Measurements from ENCODE around the gene DMXL1.
A peak's percentile ranks its signal among the peaks of the same experiment; 100 is the strongest.

The DMXL1 gene

GRCh38 chr5:119070828-119071560, at the start of gene DMXL1:
TSS of gene DMXL1 (plus strand) at chr5:119071087. CDS start at chr5:119071570, 483 bp downstream.
- peak; percentile 99 for DNase-seq

GRCh38 chr5:119021149-119021732, 49.6 kb upstream of the DMXL1 start:
- DNase-seq = no peak

GRCh38 chr5:119022017-119022745, 48.7 kb upstream of the DMXL1 start:
- peak; percentile 12 for DNase-seq

- DNase-seq = no peak
Observed at GRCh38 chr5:119022773-119023172, 48.1 kb upstream of the DMXL1 start.

GRCh38 chr5:119028575-119028974, 42.3 kb upstream of the DMXL1 start:
- DNase-seq = no peak

GRCh38 chr5:119031011-119031886, 39.6 kb upstream of the DMXL1 start:
- DNase-seq = no peak

- no peak for DNase-seq
Observed at GRCh38 chr5:119031905-119032304, 39.0 kb upstream of the DMXL1 start.

- DNase-seq = no peak
Observed at GRCh38 chr5:119032656-119033055, 38.2 kb upstream of the DMXL1 start.

- no peak for DNase-seq
Observed at GRCh38 chr5:119033135-119033534, 37.8 kb upstream of the DMXL1 start.

- peak; percentile 62 for DNase-seq
Observed at GRCh38 chr5:119036101-119036762, 34.7 kb upstream of the DMXL1 start.

- DNase-seq = peak; percentile 42
Observed at GRCh38 chr5:119037496-119038215, 33.2 kb upstream of the DMXL1 start.

GRCh38 chr5:119048246-119048645, 22.6 kb upstream of the DMXL1 start:
- DNase-seq = no peak

GRCh38 chr5:119049824-119050449, 20.9 kb upstream of the DMXL1 start:
- DNase-seq = peak; percentile 33

- DNase-seq = no peak
Observed at GRCh38 chr5:119054101-119054500, 16.8 kb upstream of the DMXL1 start.

GRCh38 chr5:119055294-119055693, 15.6 kb upstream of the DMXL1 start:
- DNase-seq = peak; percentile 10

GRCh38 chr5:119058979-119059529, 11.8 kb upstream of the DMXL1 start:
- DNase-seq = no peak

GRCh38 chr5:119059740-119060255, 11.1 kb upstream of the DMXL1 start:
- DNase-seq = no peak

- DNase-seq = peak; percentile 81
Observed at GRCh38 chr5:119063579-119064379, 7.1 kb upstream of the DMXL1 start.

- no peak for DNase-seq
Observed at GRCh38 chr5:119067450-119067849, 3.4 kb upstream of the DMXL1 start.

- no peak for DNase-seq
Observed at GRCh38 chr5:119070578-119070827, 384 bp upstream of the DMXL1 start.
